ENCODE measurements around the gene SORL1-AS1.

SORL1-AS1 gene

GRCh38 chr11:121474680-121475079 is 21.9 kb upstream of the SORL1-AS1 start:
- DNase-seq = no peak

- peak; percentile 82 for DNase-seq
Observed at GRCh38 chr11:121473064-121473777, 20.5 kb upstream of the SORL1-AS1 start.

GRCh38 chr11:121472312-121472711 is 19.5 kb upstream of the SORL1-AS1 start:
- no peak for DNase-seq

DNA sequence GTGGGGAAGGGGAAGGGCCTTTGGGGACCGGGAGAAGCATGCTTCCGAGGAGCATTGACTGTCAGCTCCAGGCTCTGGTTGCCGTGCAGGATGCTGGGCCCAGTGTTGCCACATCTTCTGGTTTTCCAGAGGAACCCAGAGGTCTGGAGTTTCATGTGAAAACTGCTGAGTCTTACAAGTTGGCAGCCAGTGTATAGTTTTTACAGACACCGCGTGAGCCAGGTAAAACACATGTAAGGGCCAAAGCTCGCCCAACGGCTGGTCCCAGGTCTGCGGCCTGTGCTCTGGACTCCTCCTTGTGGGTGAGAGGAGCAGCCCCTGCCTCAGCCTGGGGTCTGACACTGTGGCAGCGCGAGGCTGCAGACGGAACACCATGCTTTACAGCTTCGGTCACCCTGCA is 18.4 kb upstream of the SORL1-AS1 start:
- no peak for DNase-seq

DNA sequence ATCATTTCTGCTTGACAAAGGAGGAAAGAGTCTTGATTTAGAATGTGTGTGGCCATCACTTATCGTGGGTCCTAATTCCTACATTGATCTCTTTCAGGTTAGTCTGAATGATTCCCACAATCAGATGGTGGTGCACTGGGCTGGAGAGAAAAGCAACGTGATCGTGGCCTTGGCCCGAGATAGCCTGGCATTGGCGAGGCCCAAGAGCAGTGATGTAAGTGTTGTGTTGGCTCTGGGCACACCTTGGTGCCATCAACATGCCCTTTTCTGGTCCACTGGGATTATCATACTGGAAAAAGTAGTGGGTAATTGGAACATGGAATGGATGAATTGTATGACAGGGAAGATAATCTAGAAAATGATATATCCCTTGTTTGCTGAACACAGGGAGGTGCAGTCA is 17.1 kb upstream of the SORL1-AS1 start:
- no peak for DNase-seq

DNA sequence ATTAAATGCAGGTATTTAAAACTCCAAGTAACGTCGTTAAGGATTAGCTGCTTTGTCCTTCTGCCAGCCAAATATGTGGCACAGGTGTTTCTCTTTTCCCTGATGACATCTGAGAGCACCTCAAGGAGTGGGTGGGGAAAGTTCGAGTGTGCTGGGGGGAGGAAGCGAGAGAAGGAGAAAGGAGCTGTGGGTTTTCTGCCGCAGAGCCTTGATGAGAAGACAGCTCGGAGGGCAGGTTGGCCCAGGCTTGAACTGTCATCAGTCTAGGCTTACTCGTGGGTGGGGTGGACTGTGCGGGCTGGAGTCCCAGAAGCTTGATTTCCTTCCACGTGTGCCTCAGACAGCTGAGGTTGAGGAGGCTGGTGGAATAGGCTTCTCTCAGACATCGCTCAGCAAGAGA is 15.2 kb upstream of the SORL1-AS1 start:
- DNase-seq = no peak

- no peak for DNase-seq
Observed at GRCh38 chr11:121467471-121467870, 14.7 kb upstream of the SORL1-AS1 start.

GRCh38 chr11:121466063-121466794 is 13.5 kb upstream of the SORL1-AS1 start:
- DNase-seq = no peak

DNA sequence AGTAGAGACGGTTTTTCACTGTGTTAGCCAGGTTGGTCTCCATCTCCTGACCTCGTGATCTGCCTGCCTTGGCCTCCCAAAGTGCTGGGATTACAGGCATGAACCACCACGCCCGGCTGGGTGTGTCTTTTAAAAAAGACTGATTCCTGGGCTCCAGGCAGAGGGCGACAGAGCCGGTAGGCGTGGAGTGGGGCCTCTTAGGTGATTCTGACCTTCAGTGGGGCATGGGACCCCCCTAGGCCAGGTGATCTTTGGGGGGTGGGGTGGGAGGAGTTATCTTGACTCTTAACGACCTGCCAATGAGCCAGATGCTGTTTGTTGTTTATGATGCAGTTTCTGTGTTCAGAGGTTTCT is 12.9 kb upstream of the SORL1-AS1 start:
- no peak for DNase-seq

DNA sequence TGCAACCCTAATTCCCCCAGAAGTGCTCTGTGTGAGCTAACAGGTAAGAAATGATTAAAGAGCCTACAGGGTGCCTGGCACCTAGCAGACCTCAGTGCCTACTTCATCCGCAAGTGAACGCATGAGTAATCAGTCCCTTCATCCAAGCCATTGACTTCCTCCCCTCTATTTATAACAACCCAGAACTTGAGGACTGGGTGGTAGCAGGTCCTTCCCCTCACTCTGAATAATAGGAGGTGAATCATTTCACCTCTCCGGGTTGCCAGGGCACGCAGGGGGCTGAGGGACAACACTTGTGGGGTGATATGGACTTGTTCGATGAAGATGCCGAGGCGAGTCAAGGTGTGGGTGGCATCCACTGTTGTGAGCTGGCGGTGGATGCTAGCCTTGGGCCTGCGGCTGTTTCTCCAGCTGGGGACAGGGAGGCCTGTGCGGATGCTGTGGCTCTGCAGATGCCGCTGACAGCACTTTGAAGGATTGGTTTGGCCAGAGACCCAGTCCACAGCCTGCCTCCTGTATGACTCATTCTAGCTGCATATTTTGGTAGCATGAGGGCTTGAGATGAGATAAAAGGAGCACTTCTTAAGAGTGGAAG is 11.7 kb upstream of the SORL1-AS1 start:
- no peak for DNase-seq

- DNase-seq = no peak
Observed at GRCh38 chr11:121463689-121464335, 11.0 kb upstream of the SORL1-AS1 start.

DNA sequence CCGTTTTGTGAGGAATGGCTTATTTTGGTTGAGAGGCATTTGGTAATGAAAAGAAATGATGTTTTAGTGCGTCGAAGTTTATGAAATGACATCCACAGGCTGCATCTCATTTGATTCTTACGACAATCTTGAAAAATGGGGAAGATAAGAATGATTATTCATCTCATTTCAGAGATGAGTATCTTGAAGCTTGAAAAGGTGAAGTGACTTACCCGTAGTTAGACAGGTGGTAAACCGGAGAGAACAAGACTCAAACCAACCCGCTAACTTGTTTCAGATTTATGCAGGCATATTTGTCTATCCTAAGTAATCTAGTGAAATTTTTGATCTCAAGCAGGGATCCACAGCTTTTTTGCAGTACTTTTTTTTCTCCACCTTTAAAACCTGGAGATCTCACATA is 9.1 kb upstream of the SORL1-AS1 start:
- DNase-seq = no peak

- no peak for DNase-seq
Observed at GRCh38 chr11:121460941-121461514, 8.3 kb upstream of the SORL1-AS1 start.

- no peak for DNase-seq
Observed at GRCh38 chr11:121459413-121460017, 6.7 kb upstream of the SORL1-AS1 start.

GRCh38 chr11:121458551-121458950 is 5.8 kb upstream of the SORL1-AS1 start:
- DNase-seq = no peak

GRCh38 chr11:121456816-121457431 is 4.2 kb upstream of the SORL1-AS1 start:
- no peak for DNase-seq

GRCh38 chr11:121456151-121456550 is 3.4 kb upstream of the SORL1-AS1 start:
- no peak for DNase-seq

GRCh38 chr11:121455115-121455514 is 2.3 kb upstream of the SORL1-AS1 start:
- DNase-seq = no peak

DNA sequence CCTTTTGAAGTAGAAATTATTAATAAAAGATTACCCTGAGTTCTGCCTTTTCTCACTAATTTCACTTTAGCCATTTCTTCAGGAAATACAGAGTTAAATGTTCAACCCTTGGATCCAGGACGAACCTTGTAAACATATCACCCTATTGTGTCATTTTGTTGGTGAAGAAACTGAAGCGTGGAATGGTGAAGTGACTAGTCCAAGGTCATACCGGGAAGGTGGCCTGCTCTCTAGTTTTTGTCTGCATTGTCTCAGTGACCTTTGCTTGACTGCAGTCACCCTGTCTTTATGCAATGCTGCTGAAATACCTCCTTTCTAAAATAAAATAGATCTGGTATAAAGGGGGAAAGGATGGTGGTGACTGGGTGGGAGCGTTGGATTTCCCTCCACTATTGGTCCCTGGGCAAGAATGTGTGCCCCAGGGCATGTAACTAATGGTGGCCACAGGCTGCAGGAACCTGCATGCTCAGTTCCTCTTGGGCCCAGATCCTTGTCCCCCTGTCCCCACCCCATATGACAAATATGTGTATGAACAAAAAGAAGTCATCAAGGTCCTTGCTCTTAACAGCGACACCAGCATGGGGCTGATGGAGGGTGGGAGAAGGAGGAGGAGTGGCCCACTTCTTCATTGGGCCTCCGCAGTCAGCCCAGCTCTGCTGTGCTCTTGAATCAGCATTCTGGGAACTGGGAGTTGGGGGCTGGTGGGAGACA is 977 bp upstream of the SORL1-AS1 start:
- DNase-seq = no peak

- peak; percentile 44 for DNase-seq
Observed at GRCh38 chr11:121451986-121452608, 670 bp downstream of the SORL1-AS1 start, which contains the start of gene SORL1. TSS of gene SORL1 (plus strand) at chr11:121452314. CDS start at chr11:121452332, 18 bp downstream.
